Mesothelial cell of epicardium (in vitro differentiated cells): ENCODE measurements around the gene NFATC2. TPM values are rescaled to one million over a fixed set of nuclear protein-coding genes. Genes with fewer than 3 reads are reported as not detected.

ENCODE experiments used
- DNase-seq, 2 experiments: peaks; one replicate each; pipeline ENCODE4 v3.0.0; 2021; ENCODE audit warnings: low spot score in 2 of 2; ENCODE audit not compliant: unreplicated experiment in 2 of 2
- H3K27ac Mint-ChIP-seq: 2 replicates; pipeline ENCODE4 v1.8.0; 2021; ENCODE audit warnings: mixed read lengths
- H3K27me3 Mint-ChIP-seq: 2 replicates; pipeline ENCODE4 v1.8.0; 2021; ENCODE audit warnings: low read depth, mixed read lengths
- H3K36me3 Mint-ChIP-seq: 2 replicates; pipeline ENCODE4 v1.8.0; 2021; ENCODE audit warnings: mixed read lengths
- H3K4me1 Mint-ChIP-seq: 2 replicates; pipeline ENCODE4 v1.8.0; 2021; ENCODE audit warnings: mixed read lengths
- H3K4me3 Mint-ChIP-seq: 2 replicates; pipeline ENCODE4 v1.8.0; 2021; ENCODE audit warnings: mild to moderate bottlenecking, moderate library complexity, mixed read lengths
- H3K9me3 Mint-ChIP-seq: 2 replicates; pipeline ENCODE4 v1.8.0; 2021; ENCODE audit warnings: mixed read lengths
- CTCF ChIP-seq: fragments of 200-600 bp; sonication (generic); IDR thresholded peaks from one replicate; pipeline ENCODE4 v1.5.0; 2021; ENCODE audit warnings: antibody characterized with exemption; ENCODE audit not compliant: unreplicated experiment
- total RNA-seq: library from RNA; stranded (reverse); gene quantifications from 3 replicates; pipeline ENCODE4 v1.2.1, GENCODE V29; 2021

Gene NFATC2
- total RNA-seq, 1 donor from 2014 or later = 14.0 TPM

- H3K27me3 Mint-ChIP-seq = no peaks in the 10 kb centered on the region
- peaks cover 6% of the 10 kb centered on the region for H3K9me3 Mint-ChIP-seq
- TF ChIP-seq CTCF = no peak
- no peaks in the 10 kb centered on the region for H3K4me1 Mint-ChIP-seq
- no peak overlapping the region for H3K4me3 Mint-ChIP-seq
- H3K27ac Mint-ChIP-seq = no peak overlapping the region
- peaks cover 5% of the 10 kb centered on the region for H3K36me3 Mint-ChIP-seq
- DNase-seq = no peak
Measured at GRCh38 chr20:51553897-51554486, 11.5 kb upstream of the NFATC2 start.

GRCh38 chr20:51551186-51551585 lies 8.7 kb upstream of the NFATC2 start:
- Mint-ChIP-seq H3K4me3 (no peak overlapping the region), H3K36me3 (peaks cover 5% of the 10 kb centered on the region), H3K27ac (no peak overlapping the region), H3K27me3 (peaks cover 14% of the 10 kb centered on the region), H3K9me3 (peaks cover 6% of the 10 kb centered on the region), H3K4me1 (no peaks in the 10 kb centered on the region)
- no peak for DNase-seq
- TF ChIP-seq CTCF = no peak

- Mint-ChIP-seq H3K27ac (no peak overlapping the region), H3K4me3 (no peak overlapping the region), H3K27me3 (peaks cover 27% of the 10 kb centered on the region), H3K4me1 (no peaks in the 10 kb centered on the region), H3K36me3 (no peaks in the 10 kb centered on the region), H3K9me3 (no peaks in the 10 kb centered on the region)
- DNase-seq = no peak
- TF ChIP-seq CTCF = no peak
Measured at GRCh38 chr20:51549474-51549873, 7.0 kb upstream of the NFATC2 start.

- H3K27me3 Mint-ChIP-seq = peaks cover 40% of the 10 kb centered on the region
- no peak for TF ChIP-seq CTCF
- H3K36me3 Mint-ChIP-seq = no peaks in the 10 kb centered on the region
Measured at GRCh38 chr20:51547951-51548350, 5.4 kb upstream of the NFATC2 start.

GRCh38 chr20:51545515-51545914 lies 3.0 kb upstream of the NFATC2 start:
- no peak for DNase-seq
- no peaks in the 10 kb centered on the region for H3K36me3 Mint-ChIP-seq
- peaks cover 42% of the 10 kb centered on the region for H3K27me3 Mint-ChIP-seq
- no peak overlapping the region for H3K4me3 Mint-ChIP-seq
- no peak for TF ChIP-seq CTCF
- peaks cover 21% of the 10 kb centered on the region for H3K4me1 Mint-ChIP-seq
- no peaks in the 10 kb centered on the region for H3K9me3 Mint-ChIP-seq
- no peak overlapping the region for H3K27ac Mint-ChIP-seq

More at GRCh38 chr20:51547951-51548350, 5.4 kb upstream of the NFATC2 start:
- Mint-ChIP-seq H3K4me1 (peaks cover 6% of the 10 kb centered on the region), H3K9me3 (no peaks in the 10 kb centered on the region), H3K27ac (no peak overlapping the region), H3K4me3 (no peak overlapping the region)
- DNase-seq = no peak

GRCh38 chr20:51543422-51543788 lies 886 bp upstream of the NFATC2 start:
- Mint-ChIP-seq H3K27ac (no peak overlapping the region), H3K4me1 (peaks cover 25% of the 10 kb centered on the region), H3K4me3 (peak overlapping the region; percentile 64), H3K9me3 (peaks cover under 1% of the 10 kb centered on the region), H3K27me3 (peaks cover 42% of the 10 kb centered on the region), H3K36me3 (peaks cover 2% of the 10 kb centered on the region)
- TF ChIP-seq CTCF = no peak
- DNase-seq = no peak
